Chondrocyte (in vitro differentiated cells): ENCODE data around the gene RUSC2. TPM values are rescaled to one million over a fixed set of nuclear protein-coding genes. Genes with fewer than 3 reads are reported as not detected.
A peak's percentile ranks its signal among the peaks of the same experiment; 100 is the strongest.

Experiments used
- DNase-seq: peaks from one replicate; pipeline ENCODE4 v3.0.0; 2021; ENCODE audit warnings: mixed read lengths, low spot score
- H3K27ac Mint-ChIP-seq: one replicate; pipeline ENCODE4 v1.8.0; 2021; ENCODE audit warnings: mild to moderate bottlenecking, moderate library complexity, mixed read lengths; ENCODE audit not compliant: unreplicated experiment
- H3K27me3 Mint-ChIP-seq: 2 replicates; pipeline ENCODE4 v1.8.0; 2021; ENCODE audit warnings: low read depth, mixed read lengths
- H3K36me3 Mint-ChIP-seq: 2 replicates; pipeline ENCODE4 v1.8.0; 2021; ENCODE audit warnings: low read depth, mixed read lengths
- H3K4me1 Mint-ChIP-seq: 2 replicates; pipeline ENCODE4 v1.8.0; 2021; ENCODE audit warnings: low read depth, mild to moderate bottlenecking, mixed read lengths
- H3K4me3 Mint-ChIP-seq: one replicate; pipeline ENCODE4 v1.8.0; 2021; ENCODE audit warnings: mild to moderate bottlenecking, moderate library complexity, mixed read lengths; ENCODE audit not compliant: unreplicated experiment
- H3K9me3 Mint-ChIP-seq: 2 replicates; pipeline ENCODE4 v1.8.0; 2021; ENCODE audit warnings: low read depth, mixed read lengths
- CTCF ChIP-seq: fragments of 200-600 bp; sonication (generic); IDR thresholded peaks from 2 replicates; pipeline ENCODE4 v1.5.0; 2021; ENCODE audit warnings: antibody characterized with exemption, mild to moderate bottlenecking, moderate library complexity
- total RNA-seq: library from RNA; stranded (reverse); gene quantifications from 3 replicates; pipeline ENCODE4 v1.2.1, GENCODE V29; 2021

RUSC2 gene
- total RNA-seq, 1 donor from 2014 or later: 96.3 TPM

DNA sequence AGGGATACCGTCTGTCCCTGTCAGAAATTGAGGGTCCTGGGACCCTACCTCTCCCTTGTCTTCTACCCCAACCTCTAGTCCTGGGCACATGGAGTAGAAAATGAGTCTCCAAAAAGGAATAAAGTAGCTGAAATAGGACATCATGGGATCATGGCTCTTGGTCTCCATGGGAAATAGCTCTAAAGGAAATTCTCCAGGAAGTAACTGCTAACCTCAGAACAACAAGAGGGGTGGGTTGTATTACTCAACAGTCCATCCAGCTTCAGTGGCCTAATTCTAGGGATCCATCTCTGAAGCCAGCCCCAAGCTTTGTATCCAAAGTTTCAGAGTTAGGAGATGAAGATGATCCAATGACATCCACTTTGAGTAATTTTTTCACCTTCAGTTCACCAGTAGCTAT is 11.0 kb upstream of the RUSC2 start:
- no peak overlapping the region for H3K4me3 Mint-ChIP-seq

GRCh38 chr9:35481347-35481975 is 8.4 kb upstream of the RUSC2 start:
- no peaks in the 10 kb centered on the region for H3K36me3 Mint-ChIP-seq
- DNase-seq: no peak
- H3K9me3 Mint-ChIP-seq: no peaks in the 10 kb centered on the region
- no peak overlapping the region for H3K27ac Mint-ChIP-seq
- H3K4me1 Mint-ChIP-seq: peaks cover 3% of the 10 kb centered on the region
- H3K27me3 Mint-ChIP-seq: peaks cover 1% of the 10 kb centered on the region
- peak; percentile 82 for TF ChIP-seq CTCF
- no peak overlapping the region for H3K4me3 Mint-ChIP-seq

More for the DNA sequence above, 11.0 kb upstream of the RUSC2 start:
- Mint-ChIP-seq H3K36me3 (no peaks in the 10 kb centered on the region), H3K4me1 (peaks cover 3% of the 10 kb centered on the region), H3K9me3 (no peaks in the 10 kb centered on the region), H3K27me3 (peaks cover 4% of the 10 kb centered on the region), H3K27ac (no peak overlapping the region)
- DNase-seq: no peak
- no peak for TF ChIP-seq CTCF

DNA sequence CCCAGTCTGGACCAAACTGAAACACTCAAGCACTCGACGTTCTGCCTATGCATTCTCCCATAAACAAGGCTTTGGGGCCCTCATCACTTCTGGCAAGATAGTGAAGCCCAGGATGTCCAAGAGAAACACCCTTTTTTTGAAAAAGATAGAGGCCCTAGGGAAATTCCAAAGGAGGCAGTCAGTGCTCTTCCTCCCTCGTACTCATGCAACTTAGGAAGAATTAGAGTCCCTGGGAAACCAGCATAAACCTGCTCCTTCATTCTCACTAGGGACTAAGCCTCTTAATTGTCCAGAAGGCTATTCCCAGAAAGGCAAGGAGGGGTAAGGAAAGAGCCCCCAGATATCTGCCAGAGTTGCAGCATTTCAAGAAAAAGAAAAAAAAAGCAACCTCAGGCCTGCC is 7.8 kb upstream of the RUSC2 start:
- Mint-ChIP-seq H3K27ac (no peak overlapping the region), H3K36me3 (no peaks in the 10 kb centered on the region), H3K9me3 (no peaks in the 10 kb centered on the region), H3K27me3 (no peaks in the 10 kb centered on the region), H3K4me1 (peaks cover 1% of the 10 kb centered on the region), H3K4me3 (no peak overlapping the region)
- DNase-seq: no peak
- TF ChIP-seq CTCF: no peak

GRCh38 chr9:35484406-35484805 is 5.5 kb upstream of the RUSC2 start:
- no peak overlapping the region for H3K4me3 Mint-ChIP-seq

DNA sequence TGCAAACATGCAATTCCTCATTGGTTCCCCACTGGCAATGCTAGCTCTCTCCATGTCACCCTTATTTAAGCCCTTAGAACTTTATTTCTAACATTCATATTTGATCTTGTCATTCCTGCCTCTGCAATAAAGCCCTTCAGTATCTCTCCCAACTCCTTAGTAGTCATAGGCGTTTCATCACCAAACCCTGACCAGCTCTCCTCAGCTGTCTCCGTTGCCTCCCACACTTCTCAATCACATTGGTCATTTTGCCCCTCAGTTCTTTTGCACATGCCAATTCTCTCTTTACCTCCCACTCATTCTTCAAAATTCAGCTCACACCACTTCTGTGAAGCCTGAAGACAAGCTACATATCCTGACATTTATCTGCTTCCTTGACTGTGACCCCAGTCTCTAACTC is 2.8 kb upstream of the RUSC2 start:
- TF ChIP-seq CTCF: no peak
- Mint-ChIP-seq H3K9me3 (peaks cover 4% of the 10 kb centered on the region), H3K27ac (no peak overlapping the region), H3K4me1 (peaks cover 25% of the 10 kb centered on the region), H3K27me3 (no peaks in the 10 kb centered on the region), H3K36me3 (no peaks in the 10 kb centered on the region), H3K4me3 (no peak overlapping the region)
- DNase-seq: no peak

More at GRCh38 chr9:35484406-35484805, 5.5 kb upstream of the RUSC2 start:
- Mint-ChIP-seq H3K27ac (no peak overlapping the region), H3K36me3 (no peaks in the 10 kb centered on the region), H3K9me3 (peaks cover 4% of the 10 kb centered on the region), H3K4me1 (peaks cover 12% of the 10 kb centered on the region), H3K27me3 (no peaks in the 10 kb centered on the region)
- TF ChIP-seq CTCF: no peak
- no peak for DNase-seq
